AG09309 (cell line): Measurements from ENCODE around the gene ADCY9.
"Not testable (repeated sequence)": the region's sequence is repeated elsewhere in the genome, so short reads cannot be mapped to it uniquely, and the experiment has no call there.

ENCODE experiments used
- DNase-seq: peaks from one replicate; pipeline ENCODE4 v3.0.0-alpha.2; 2010; ENCODE audit warnings: low read depth
- H3K4me3 ChIP-seq: 2 replicates; pipeline ENCODE4 v1.5.1; 2011; ENCODE audit warnings: mild to moderate bottlenecking, low read depth, low read length, moderate library complexity; ENCODE audit not compliant: control insufficient read depth
- TF ChIP-seq, protein P1 (sequence below): IDR thresholded peaks from 2 replicates; pipeline ENCODE4 v1.5.1; 2011; ENCODE audit warnings: mild to moderate bottlenecking, low read depth, low read length, inconsistent platforms; ENCODE audit not compliant: insufficient read depth, control insufficient read depth; ENCODE audit errors: missing control alignments

The ADCY9 gene

DNA sequence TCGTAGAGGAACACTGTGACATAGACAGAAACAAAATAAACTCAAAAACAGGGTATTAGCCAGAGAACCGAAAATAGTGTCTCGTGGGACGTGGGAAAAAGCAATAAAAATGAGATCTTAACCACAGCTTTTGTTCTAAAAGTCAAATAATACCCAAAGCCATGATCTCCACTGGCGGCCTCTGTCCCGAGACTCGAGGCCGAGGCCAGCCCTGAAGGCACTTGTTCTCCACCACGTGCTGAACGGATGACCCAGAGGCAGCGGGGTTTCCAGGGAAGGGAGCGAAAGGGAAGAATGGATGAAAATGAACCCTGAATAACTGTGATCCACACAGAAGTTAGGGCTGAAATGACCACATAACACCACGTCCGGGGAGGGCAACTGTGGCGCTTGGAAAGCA lies 150.9 kb downstream of the ADCY9 start:
- TF ChIP-seq, protein P1, sequence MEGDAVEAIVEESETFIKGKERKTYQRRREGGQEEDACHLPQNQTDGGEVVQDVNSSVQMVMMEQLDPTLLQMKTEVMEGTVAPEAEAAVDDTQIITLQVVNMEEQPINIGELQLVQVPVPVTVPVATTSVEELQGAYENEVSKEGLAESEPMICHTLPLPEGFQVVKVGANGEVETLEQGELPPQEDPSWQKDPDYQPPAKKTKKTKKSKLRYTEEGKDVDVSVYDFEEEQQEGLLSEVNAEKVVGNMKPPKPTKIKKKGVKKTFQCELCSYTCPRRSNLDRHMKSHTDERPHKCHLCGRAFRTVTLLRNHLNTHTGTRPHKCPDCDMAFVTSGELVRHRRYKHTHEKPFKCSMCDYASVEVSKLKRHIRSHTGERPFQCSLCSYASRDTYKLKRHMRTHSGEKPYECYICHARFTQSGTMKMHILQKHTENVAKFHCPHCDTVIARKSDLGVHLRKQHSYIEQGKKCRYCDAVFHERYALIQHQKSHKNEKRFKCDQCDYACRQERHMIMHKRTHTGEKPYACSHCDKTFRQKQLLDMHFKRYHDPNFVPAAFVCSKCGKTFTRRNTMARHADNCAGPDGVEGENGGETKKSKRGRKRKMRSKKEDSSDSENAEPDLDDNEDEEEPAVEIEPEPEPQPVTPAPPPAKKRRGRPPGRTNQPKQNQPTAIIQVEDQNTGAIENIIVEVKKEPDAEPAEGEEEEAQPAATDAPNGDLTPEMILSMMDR: no peak
- H3K4me3 ChIP-seq: no peak overlapping the region
- no peak for DNase-seq

GRCh38 chr16:3964686-3965290 lies 151.5 kb downstream of the ADCY9 start:
- TF ChIP-seq, protein P1: no peak
- DNase-seq: no peak
- H3K4me3 ChIP-seq: no peak overlapping the region

DNA sequence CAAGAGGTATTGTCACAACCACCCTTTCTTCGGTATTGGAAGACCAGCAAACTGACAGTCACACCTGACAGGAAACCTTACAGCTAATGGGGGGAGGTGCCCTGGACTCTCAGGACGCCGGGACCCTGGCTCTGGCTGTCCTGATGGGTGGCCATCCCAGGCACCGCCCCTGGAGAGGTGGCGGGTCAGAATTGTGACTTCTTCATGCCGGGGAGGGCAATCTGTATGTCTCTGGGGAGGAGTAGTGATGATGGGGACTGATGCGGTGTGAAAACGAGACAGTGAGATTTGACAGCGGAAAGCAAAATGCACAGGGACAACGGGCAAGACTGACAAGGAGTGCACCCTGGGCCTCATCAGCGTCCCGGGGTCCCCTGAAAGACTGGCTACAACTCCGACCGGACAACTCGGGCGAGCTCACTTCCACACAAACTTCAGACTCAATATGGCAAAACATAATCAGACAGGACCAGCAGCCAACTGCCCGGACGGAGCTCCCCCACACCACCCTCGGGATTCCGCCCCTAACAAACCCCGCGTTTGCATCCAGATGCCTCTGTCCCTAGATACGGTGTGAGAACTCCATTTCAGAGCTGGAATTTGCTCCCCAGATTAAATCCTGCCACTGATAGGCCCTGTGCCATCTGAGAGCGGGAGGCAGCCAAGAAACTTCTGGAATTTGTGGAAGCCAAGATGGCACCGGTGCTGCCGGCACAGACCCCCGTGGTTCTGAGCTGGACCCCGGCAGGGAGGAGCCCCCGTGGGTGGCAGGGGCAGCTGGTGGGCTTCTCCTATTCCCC lies 152.2 kb downstream of the ADCY9 start:
- TF ChIP-seq, protein P1: no peak
- H3K4me3 ChIP-seq: no peak overlapping the region
- DNase-seq: no peak

DNA sequence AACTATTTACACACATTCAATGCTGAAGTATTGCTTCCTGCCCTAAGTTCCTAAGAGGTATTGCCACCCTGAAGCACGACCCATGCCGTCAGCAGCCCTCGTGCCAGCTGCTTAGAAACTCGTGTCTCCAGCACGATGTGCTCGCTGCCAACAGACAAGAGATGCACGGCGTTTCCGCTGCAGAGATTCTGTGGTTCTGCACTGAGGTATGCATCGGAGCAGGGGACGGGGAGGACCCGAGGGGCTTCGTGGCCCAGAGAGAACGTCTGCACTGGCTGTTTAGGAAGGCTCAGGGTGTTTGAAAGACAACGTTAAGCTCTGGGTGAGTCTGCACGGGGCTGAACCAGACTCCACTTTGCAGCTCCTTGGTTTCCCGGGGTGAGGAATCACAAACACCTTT lies 153.0 kb downstream of the ADCY9 start:
- H3K4me3 ChIP-seq: no peak overlapping the region
- no peak for DNase-seq

GRCh38 chr16:3961449-3961849 lies 154.8 kb downstream of the ADCY9 start:
- peak overlapping the region; percentile 42 for H3K4me3 ChIP-seq
- DNase-seq: no peak
- TF ChIP-seq, protein P1: no peak

More for the DNA sequence above, 153.0 kb downstream of the ADCY9 start:
- TF ChIP-seq, protein P1: no peak

GRCh38 chr16:3959926-3960590 lies 156.2 kb downstream of the ADCY9 start:
- H3K4me3 ChIP-seq: peak overlapping the region; percentile 42
- DNase-seq: not testable (repeated sequence)

DNA sequence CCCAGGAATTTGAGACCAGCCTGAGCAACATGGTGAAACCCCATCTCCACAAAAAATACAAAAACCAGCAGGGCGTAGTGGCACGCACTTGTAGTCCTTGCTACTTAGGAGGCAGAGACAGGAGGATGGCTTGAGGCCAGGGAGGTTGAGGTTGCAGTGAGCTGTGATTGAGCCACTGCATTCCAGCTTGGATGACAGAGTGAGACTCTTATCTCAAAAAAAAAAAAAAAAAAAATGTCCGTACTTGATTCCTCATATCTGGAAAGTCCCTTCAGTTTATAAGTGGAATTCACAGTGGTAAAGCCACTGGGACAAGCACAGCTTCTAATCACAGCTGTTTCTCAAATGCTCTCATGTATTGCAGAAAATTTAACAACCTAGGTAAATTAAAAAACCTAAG lies 157.1 kb downstream of the ADCY9 start:
- no peak for DNase-seq
- TF ChIP-seq, protein P1: no peak
- H3K4me3 ChIP-seq: no peak overlapping the region
